ENCODE data around the gene APBA1.

Gene APBA1

DNA sequence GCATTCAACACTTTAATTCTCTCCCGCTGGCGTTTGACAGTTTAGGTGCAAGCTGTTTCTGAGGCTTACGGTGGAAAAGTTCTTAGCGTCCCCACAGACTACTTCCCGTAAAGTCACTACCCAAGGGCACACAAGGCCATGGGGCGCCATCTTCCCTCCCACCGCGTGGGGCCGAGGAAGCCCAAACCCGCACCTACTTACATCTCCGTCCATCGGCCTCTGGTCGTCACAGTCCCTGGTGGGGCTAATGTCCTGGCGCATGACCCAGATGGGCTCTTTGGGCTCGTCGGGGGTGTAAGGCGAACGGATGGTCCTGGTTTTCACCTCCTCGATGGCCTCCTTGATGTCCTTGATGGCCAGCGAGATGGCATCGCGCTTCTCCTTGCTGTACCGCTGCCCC is 156.4 kb downstream of the APBA1 start:
- no peak for DNase-seq

DNA sequence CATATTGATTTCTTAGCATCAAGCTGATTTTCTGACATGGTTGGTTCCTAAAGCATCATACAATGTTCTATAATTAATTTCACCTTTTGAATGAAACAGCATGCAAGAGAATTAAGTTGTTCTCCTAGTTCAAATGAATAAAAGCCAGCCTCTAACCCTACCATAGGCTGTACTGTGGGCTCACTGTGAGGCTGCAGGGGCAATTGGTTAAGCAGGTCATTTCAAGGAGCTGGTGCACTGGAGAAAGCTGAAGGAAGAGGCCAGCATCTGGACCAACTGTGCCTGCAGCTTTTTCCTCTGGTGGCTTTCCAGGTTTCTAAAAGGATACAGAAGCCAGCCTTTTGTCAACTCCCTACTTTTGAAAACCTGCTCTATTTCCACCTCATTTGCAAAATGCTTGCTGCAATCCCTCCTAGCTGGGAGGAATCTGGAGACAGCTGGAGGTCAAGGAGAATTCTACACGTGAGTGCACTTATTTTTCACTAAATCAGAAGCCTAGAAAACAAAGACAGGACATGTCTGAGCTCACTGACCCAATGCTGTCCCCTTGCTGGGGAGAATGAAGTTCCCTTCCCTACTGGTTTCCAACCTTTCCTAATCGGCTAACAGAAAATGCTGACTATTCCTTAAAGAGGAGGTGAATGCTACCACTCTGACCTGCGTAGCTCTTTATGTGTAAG is 158.9 kb downstream of the APBA1 start:
- DNase-seq: no peak

DNA sequence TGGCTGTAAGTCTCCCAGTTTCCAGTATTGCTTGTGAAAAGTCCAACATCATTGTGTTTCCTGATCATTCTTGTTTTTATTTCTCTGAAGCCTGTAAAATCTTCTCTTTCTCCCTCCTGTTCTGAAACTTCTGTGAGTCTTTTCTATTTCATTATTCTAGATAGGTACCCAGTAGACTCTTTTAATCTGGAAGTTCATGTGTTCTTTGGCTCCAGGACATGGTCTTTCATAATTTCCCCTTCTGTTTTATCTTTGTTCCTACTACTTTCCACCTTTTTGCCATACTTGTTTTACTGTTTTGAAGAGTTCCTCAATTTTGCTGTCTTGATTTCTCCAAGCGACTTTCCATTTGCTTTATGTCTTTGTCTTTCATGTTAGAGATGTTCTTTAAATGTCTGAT is 168.1 kb downstream of the APBA1 start:
- no peak for DNase-seq

GRCh38 chr9:69502671-69503301 is 169.4 kb downstream of the APBA1 start:
- no peak for DNase-seq

DNA sequence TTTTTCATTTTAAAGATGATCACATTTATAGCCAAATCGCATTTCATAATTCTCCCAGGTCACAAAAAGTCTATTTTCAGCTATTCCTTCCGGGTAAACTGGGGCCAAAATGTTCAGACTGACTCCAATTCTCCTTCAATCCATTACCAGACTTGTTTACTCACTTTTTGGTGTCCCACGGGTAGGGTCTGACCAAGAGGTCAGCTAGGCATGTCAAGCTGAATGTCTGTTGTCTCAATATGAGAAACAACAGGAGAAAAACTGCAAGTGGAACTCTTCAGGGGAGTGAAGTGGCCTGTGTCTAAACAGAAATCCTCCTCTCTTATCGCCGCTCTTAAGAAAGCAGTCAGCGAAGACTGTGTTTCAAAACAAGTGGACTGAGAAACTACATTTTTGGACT is 171.3 kb downstream of the APBA1 start:
- DNase-seq: no peak

DNA sequence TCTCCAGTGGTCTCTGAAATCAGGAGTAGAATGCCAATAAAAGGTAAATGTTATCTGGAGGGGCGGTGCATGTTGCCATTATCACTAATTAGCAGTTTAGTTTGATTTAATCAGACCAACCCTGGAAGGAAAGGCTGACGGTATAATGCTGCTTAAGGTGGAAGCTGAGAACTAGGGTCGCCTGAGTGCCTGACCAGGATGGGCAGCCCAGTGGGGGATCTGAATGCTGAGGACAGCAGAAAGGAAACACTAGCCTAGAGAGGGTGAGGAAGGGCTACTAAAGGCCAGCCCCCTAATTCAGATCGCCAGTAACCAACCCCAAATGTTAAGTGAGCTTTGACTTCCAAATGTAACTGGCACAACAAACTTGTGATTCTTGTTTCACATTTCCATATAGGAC is 172.2 kb downstream of the APBA1 start:
- no peak for DNase-seq

DNA sequence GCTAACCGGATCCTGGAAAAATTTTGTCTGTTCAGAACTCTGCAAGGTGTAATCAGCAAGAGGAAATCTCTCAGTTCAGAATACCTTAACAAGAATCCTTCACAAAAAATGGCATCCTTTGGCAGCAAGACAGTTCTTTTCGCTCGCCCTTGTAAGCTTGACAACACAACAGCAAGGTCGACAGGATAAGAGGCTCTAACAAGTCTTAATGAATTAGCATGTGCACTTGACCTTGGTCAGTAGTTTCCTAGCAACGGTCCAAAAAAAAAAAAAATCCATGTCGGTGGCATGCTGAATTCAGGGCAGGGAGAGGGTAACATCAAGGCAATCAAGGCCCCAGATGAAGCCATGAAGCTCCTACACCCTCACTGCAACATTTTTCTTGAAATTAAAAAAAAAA is 172.8 kb downstream of the APBA1 start:
- DNase-seq: no peak

DNA sequence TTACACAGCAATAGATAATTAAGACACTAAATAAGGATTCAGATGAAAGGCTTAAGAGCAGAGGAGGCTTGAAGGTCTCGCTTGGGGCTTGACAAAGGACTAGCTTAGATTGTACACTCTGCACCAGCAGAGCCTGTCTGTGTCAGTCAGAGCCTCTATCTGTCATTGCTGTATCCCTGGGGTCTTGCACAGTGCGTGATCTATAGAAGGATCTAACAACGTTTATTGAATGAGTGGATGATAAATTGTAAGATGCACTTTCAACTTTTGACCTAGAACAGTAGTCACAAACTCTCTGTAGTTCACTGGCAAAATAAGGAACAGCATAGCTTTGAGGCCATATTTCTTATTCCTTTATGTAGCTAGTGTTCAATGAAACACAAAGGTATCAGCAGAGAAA is 173.7 kb downstream of the APBA1 start:
- no peak for DNase-seq

GRCh38 chr9:69497816-69498215 is 174.4 kb downstream of the APBA1 start:
- no peak for DNase-seq

GRCh38 chr9:69496846-69497450 is 175.2 kb downstream of the APBA1 start:
- no peak for DNase-seq

GRCh38 chr9:69495296-69495695 is 176.9 kb downstream of the APBA1 start:
- DNase-seq: no peak

DNA sequence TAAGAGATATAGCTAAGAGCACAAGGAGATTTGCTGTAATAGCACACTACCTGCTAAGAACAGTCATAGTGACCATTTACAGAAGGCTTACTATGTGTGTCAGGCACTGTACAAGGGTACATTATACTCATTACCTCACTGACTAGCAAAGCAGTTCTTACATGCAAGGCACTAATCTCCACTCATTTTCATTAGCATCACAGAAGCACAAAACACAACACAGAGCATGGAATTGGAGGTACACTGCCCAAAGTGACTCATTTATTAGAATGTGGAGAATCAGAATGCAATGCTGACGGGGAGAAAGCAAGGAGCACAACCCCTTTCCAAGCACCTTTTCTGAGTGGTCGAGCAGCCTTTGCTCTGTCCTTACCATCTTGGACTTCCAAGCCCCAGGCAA is 177.4 kb downstream of the APBA1 start:
- DNase-seq: no peak

GRCh38 chr9:69494208-69494607 is 178.0 kb downstream of the APBA1 start:
- DNase-seq: no peak

DNA sequence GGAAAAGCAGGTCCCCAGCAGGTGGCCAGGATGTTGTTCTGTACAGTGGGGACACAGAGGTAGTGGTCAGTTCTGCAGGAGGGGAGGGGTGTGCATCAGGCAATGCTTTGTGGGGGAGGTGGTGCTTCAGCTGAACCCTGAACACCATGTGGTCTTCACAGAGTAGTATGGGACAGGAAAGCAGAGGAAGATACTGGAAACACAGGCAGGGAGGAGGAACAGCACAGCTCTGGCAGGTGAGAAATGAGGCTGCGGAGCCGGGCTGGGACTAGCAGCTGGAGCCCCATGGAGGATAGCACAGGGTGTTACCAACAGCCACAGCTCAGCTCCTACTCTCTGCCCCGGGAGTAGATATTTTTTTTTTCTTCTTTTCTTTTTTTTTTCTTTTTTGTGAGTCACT is 185.7 kb downstream of the APBA1 start:
- no peak for DNase-seq

GRCh38 chr9:69485466-69485865 is 186.7 kb downstream of the APBA1 start:
- no peak for DNase-seq

DNA sequence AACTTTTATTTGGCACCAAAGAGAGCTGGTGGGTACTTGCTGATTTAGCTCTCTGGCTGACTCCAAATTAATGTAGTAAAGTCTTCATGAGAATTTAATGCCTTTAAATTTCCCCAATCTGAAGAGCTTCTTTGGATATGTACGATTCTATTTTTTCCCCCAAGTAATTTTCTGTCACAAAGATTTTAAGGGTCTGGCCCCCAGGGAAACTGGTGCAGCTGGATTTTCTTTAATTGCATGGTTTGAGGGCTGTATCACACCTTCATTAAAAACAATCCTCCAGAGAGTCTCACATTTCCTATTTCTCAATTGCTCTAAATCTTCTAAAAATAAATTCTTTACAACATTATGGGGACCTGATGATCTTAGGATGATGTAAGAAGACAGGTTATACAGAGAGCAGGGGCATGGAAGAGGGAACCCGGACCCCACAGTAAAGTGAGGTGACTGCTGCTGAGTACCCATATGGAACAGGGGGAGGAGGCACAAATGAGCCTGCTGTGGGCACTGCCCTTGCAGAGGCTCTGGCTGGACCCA is 188.2 kb downstream of the APBA1 start:
- no peak for DNase-seq

GRCh38 chr9:69476797-69477196 is 195.4 kb downstream of the APBA1 start:
- no peak for DNase-seq

- DNase-seq: no peak
Measured at GRCh38 chr9:69476016-69476415, 196.2 kb downstream of the APBA1 start.

GRCh38 chr9:69474821-69475220 is 197.3 kb downstream of the APBA1 start:
- no peak for DNase-seq

GRCh38 chr9:69472101-69472620 is 200.0 kb downstream of the APBA1 start:
- no peak for DNase-seq

GRCh38 chr9:69471433-69471832 is 200.7 kb downstream of the APBA1 start:
- DNase-seq: no peak

DNA sequence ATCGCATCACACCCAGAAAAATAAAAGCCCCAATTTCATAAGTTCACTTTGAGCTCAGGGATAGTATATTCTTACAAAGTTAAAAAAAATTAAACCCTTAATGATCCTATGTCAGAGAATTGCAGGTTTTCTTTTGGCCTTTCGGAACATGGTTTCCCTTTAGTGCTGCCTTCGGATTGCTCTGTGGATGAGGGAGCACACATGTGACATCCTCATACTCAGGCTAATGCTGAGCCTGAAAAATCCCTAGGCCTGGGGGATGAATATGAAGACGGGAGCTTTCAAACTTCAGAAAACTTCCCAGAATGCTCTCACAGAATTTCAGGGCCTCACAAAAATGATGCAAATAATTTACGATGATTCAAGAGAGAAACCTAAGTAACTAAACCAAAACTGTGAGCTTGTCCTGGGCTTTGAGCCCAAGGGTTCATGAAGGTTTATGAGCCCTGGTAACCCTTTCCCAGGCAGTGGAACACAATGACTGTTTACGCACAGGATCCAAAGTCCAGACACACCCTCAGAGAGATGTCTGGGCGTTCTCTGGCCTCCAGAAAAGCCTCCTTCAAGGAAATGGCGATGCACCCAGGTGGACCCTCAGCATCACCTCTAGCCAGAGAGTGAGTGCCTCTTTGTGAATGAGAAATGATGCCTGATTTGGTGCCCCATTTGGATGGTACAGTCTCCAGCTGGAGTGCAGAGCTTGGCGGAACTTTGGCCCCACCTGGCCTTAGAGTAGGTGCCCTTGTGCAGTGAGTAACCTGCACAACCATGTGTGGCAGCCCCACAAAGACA is 201.8 kb downstream of the APBA1 start:
- no peak for DNase-seq

- no peak for DNase-seq
Measured at GRCh38 chr9:69469136-69469535, 203.0 kb downstream of the APBA1 start.
